Measurements from ENCODE around the gene DARS1.

DARS1 gene

DNA sequence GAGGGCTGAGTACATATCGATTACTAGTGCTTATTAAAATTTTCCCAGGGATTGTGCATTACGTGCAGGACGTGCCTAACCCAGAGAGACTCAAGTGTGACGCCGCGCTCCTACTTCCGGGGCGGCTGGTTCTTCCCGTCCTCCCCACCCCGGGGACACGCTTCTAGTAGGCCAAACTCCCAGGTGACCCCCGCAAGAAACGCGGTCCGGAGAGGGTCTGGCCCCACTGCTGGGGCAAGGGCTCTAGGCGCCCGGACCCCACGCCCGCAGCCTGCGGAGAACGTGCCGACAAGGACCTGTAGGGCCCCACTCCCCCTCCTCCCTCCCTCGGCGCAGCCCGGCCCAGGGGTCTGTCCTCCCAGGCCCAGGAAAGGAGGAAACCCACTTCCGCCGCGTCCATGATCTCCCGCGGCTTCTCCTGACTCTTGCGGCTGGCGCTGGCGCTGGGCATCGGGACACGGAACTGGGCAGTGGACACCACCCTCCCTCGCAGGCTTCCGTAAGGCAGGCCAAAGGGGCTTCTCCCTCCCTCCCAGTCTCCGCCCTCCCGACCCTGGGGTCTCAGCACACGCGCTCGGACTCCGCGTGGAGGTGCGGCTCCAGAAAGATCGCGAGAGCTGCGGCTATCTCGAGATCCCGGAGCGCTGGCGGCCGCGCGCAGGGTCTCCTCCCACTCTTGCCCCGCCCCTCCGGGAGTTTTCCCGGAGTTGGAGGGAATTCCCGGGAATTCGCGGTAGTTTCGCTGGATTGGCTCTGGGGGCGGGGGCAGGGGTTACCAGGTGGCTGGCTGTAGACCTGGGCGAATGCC lies at the start of gene DARS1:
Gene DARS1 (minus strand): TSS at position 609 of the 808 bp plus-strand sequence. CDS start 158 bp downstream, at position 451.
- no peak for TF ChIP-seq CTCF (IDR thresholded peaks at IDR 0.05)

GRCh38 chr2:136034629-136035028 lies 49.2 kb upstream of the DARS1 start:
- no peak for TF ChIP-seq CTCF (IDR thresholded peaks at IDR 0.05)

DNA sequence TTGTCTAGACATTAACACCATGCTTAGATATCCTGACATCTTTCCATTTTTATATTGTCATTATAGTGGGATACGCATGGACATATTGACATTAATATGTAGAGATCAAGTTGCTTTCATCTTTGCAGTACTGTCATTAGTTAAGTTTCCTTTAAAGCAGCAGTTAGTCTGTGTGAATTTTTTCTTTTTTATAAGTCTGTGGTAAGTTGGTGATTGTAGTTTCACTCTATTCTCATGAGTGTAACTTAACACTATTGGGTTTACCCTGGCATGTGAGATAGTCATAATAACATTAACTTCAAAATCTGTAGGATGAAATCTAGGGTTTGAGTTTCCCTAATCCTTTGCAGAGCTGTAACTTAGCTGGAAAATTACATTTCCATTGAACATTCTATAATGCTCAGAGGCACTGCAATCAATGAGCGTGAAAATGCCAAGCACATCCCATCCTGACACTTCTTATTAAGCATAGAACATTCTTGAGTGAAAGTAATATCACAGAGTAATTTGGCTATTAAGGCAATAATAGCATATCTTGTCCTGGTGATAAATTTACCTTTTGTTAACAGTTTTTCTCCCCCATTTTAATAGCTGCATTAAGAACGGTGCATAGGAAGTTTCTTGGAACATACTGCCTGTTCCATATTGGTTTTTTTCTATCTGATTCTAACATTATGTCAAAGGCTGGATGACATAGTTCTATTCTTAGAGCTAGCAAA lies 47.5 kb upstream of the DARS1 start:
- TF ChIP-seq CTCF (IDR thresholded peaks at IDR 0.05) = no peak

- no peak for TF ChIP-seq CTCF (IDR thresholded peaks at IDR 0.05)
Observed at GRCh38 chr2:136032192-136032591, 46.8 kb upstream of the DARS1 start.

- no peak for TF ChIP-seq CTCF (IDR thresholded peaks at IDR 0.05)
Observed at GRCh38 chr2:136031711-136032110, 46.3 kb upstream of the DARS1 start.

- TF ChIP-seq CTCF (IDR thresholded peaks at IDR 0.05) = no peak
Observed at GRCh38 chr2:136030406-136030805, 45.0 kb upstream of the DARS1 start.

- TF ChIP-seq CTCF (IDR thresholded peaks at IDR 0.05) = no peak
Observed at GRCh38 chr2:136029149-136029548, 43.7 kb upstream of the DARS1 start.
